ENCODE measurements around the gene S100A1. TPM values are rescaled to one million over a fixed set of nuclear protein-coding genes. Genes with fewer than 3 reads are reported as not detected.
"Not testable (repeated sequence)": the region's sequence is repeated elsewhere in the genome, so short reads cannot be mapped to it uniquely, and the experiment has no call there.

S100A1 gene
- total RNA-seq, 1 experiment from 2014 or later = 18.1 TPM

- Histone ChIP-seq H3K27me3 (replicated peaks; ENCODE audit: control insufficient read depth, insufficient read depth, low read length) (no peaks in the 10 kb centered on the region), H3K36me3 (ENCODE audit: control insufficient read depth, insufficient read depth, low read length) (peaks cover 12% of the 10 kb centered on the region)
- no TSS peak for BruUV-seq (replicated peaks)
These were observed 39.2 kb downstream of the S100A1 start for GRCh38 chr1:153667439-153667838.

GRCh38 chr1:153668672-153669071 lies 40.4 kb downstream of the S100A1 start:
- H3K9me3 Mint-ChIP-seq (ENCODE audit: unreplicated experiment); H3K4me3 ChIP-seq (ENCODE audit: low read depth, low read length); H3K27me3 Mint-ChIP-seq (ENCODE audit: insufficient read depth, unreplicated experiment); intact Hi-C loops (cut with micrococcal nuclease; ENCODE audit: unreplicated experiment); H3K27ac Mint-ChIP-seq (ENCODE audit: unreplicated experiment); H3K27me3 ChIP-seq (replicated peaks; ENCODE audit: control insufficient read depth, insufficient read depth, low read length); H3K4me1 Mint-ChIP-seq (ENCODE audit: low read depth, unreplicated experiment); H3K36me3 Mint-ChIP-seq (ENCODE audit: insufficient read depth, unreplicated experiment); DNase-seq; H3K4me1 ChIP-seq; CTCF ChIA-PET; H3K9me3 ChIP-seq; POLR2A ChIA-PET; BruUV-seq (replicated peaks); H3K36me3 ChIP-seq (ENCODE audit: control insufficient read depth, insufficient read depth, low read length): not testable (repeated sequence)
- peak overlapping the region; percentile 54 for H3K4me3 Mint-ChIP-seq (ENCODE audit: unreplicated experiment)

More at GRCh38 chr1:153667439-153667838, 39.2 kb downstream of the S100A1 start:
- CTCF ChIA-PET = no interaction called here
- no peak for DNase-seq
- no peak overlapping the region for H3K27ac Mint-ChIP-seq (ENCODE audit: unreplicated experiment)
- H3K27me3 Mint-ChIP-seq (ENCODE audit: insufficient read depth, unreplicated experiment) = no peaks in the 10 kb centered on the region
- Histone ChIP-seq H3K9me3 (no peaks in the 10 kb centered on the region), H3K4me3 (ENCODE audit: low read depth, low read length) (no peak overlapping the region), H3K4me1 (peaks cover 4% of the 10 kb centered on the region; the same call in 1 of the 2 replicates)
- POLR2A ChIA-PET = no interaction called here
- intact Hi-C loops (cut with micrococcal nuclease; ENCODE audit: unreplicated experiment) = no loop called here
- peaks cover 4% of the 10 kb centered on the region for H3K36me3 Mint-ChIP-seq (ENCODE audit: insufficient read depth, unreplicated experiment)
- peaks cover 8% of the 10 kb centered on the region for H3K4me1 Mint-ChIP-seq (ENCODE audit: low read depth, unreplicated experiment)
- TF ChIP-seq CTCF (IDR thresholded peaks at IDR 0.05; ENCODE audit: insufficient read depth in 1 of 2, low read depth in 1 of 2, low read length in 1 of 2, severe bottlenecking in 1 of 2, unreplicated experiment in 1 of 2) = no peak
- H3K4me3 Mint-ChIP-seq (ENCODE audit: unreplicated experiment) = no peak overlapping the region
- no peaks in the 10 kb centered on the region for H3K9me3 Mint-ChIP-seq (ENCODE audit: unreplicated experiment)

- H3K36me3 ChIP-seq (ENCODE audit: control insufficient read depth, insufficient read depth, low read length) = peaks cover 8% of the 10 kb centered on the region
- no peak overlapping the region for H3K4me3 Mint-ChIP-seq (ENCODE audit: unreplicated experiment)
- peaks cover 4% of the 10 kb centered on the region; the same call in 1 of the 2 replicates for H3K4me1 ChIP-seq
- H3K9me3 ChIP-seq = no peaks in the 10 kb centered on the region
- H3K4me1 Mint-ChIP-seq (ENCODE audit: low read depth, unreplicated experiment) = peaks cover 6% of the 10 kb centered on the region
- no peaks in the 10 kb centered on the region for H3K27me3 ChIP-seq (replicated peaks; ENCODE audit: control insufficient read depth, insufficient read depth, low read length)
- no peaks in the 10 kb centered on the region for H3K27me3 Mint-ChIP-seq (ENCODE audit: insufficient read depth, unreplicated experiment)
- intact Hi-C loops (cut with micrococcal nuclease; ENCODE audit: unreplicated experiment) = loop anchor here (2.0 to 5.0 kb wide), 3 partner anchors 35 to 151 kb away; partner anchors contain the start of gene CHTOP
- POLR2A ChIA-PET = no interaction called here
- TF ChIP-seq CTCF (IDR thresholded peaks at IDR 0.05; ENCODE audit: insufficient read depth in 1 of 2, low read depth in 1 of 2, low read length in 1 of 2, severe bottlenecking in 1 of 2, unreplicated experiment in 1 of 2) = no peak
- H3K9me3 Mint-ChIP-seq (ENCODE audit: unreplicated experiment) = no peaks in the 10 kb centered on the region
- CTCF ChIA-PET = no interaction called here
- BruUV-seq (replicated peaks) = no TSS peak
- peaks cover 4% of the 10 kb centered on the region for H3K36me3 Mint-ChIP-seq (ENCODE audit: insufficient read depth, unreplicated experiment)
- H3K4me3 ChIP-seq (ENCODE audit: low read depth, low read length) = peak overlapping the region; percentile 85
- H3K27ac Mint-ChIP-seq (ENCODE audit: unreplicated experiment) = no peak overlapping the region
- no peak for DNase-seq
These were observed 41.4 kb downstream of the S100A1 start for GRCh38 chr1:153669606-153670005.
